ENCODE data around the gene DOLPP1. TPM values are rescaled to one million over a fixed set of nuclear protein-coding genes. Genes with fewer than 3 reads are reported as not detected.

DOLPP1 gene
- total RNA-seq, 1 donor from 2014 or later = 12.3 TPM

- H3K9me3 Mint-ChIP-seq (ENCODE audit: low read depth) = no peaks in the 10 kb centered on the region
- no peaks in the 10 kb centered on the region for H3K27me3 Mint-ChIP-seq (ENCODE audit: low read depth)
- TF ChIP-seq CTCF (IDR thresholded peaks at IDR 0.05) = no peak
- H3K36me3 Mint-ChIP-seq (ENCODE audit: low read depth) = peaks cover 9% of the 10 kb centered on the region
- H3K27ac Mint-ChIP-seq (ENCODE audit: unreplicated experiment) = no peak overlapping the region
- no peaks in the 10 kb centered on the region for H3K4me1 Mint-ChIP-seq (ENCODE audit: low read depth)
- no peak overlapping the region for H3K4me3 Mint-ChIP-seq (ENCODE audit: unreplicated experiment)
- no peak for DNase-seq (ENCODE audit: low spot score)
Observed at GRCh38 chr9:129059796-129060785, 20.8 kb upstream of the DOLPP1 start.

DNA sequence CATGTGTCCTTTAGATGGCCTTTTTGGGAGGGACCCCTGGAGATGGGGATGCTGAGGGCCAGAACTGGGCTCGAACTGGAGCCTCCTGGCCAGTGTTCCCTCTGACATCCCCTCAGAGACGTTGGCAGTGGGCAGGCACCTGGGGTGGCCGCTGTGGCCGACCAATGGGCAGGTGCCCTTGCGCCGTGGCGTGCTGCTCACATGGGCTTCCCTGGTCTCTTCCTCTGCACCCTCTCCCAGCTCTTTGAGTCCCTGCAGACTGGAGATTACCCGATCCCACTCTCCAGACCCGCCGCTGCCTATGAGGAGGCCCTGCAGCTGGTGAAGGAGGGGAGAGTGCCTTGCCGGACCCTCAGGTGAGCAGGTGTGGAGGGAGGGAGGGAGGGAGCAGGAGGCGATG, 19.9 kb upstream of the DOLPP1 start:
- peaks cover 9% of the 10 kb centered on the region for H3K36me3 Mint-ChIP-seq (ENCODE audit: low read depth)
- no peaks in the 10 kb centered on the region for H3K4me1 Mint-ChIP-seq (ENCODE audit: low read depth)
- no peak for DNase-seq (ENCODE audit: low spot score)
- no peak overlapping the region for H3K4me3 Mint-ChIP-seq (ENCODE audit: unreplicated experiment)
- H3K27me3 Mint-ChIP-seq (ENCODE audit: low read depth) = no peaks in the 10 kb centered on the region
- no peak overlapping the region for H3K27ac Mint-ChIP-seq (ENCODE audit: unreplicated experiment)
- TF ChIP-seq CTCF (IDR thresholded peaks at IDR 0.05) = no peak
- no peaks in the 10 kb centered on the region for H3K9me3 Mint-ChIP-seq (ENCODE audit: low read depth)

- Mint-ChIP-seq H3K9me3 (ENCODE audit: low read depth) (no peaks in the 10 kb centered on the region), H3K4me1 (ENCODE audit: low read depth) (no peaks in the 10 kb centered on the region), H3K27ac (ENCODE audit: unreplicated experiment) (no peak overlapping the region), H3K27me3 (ENCODE audit: low read depth) (no peaks in the 10 kb centered on the region), H3K4me3 (ENCODE audit: unreplicated experiment) (no peak overlapping the region), H3K36me3 (ENCODE audit: low read depth) (peaks cover 9% of the 10 kb centered on the region)
- TF ChIP-seq CTCF (IDR thresholded peaks at IDR 0.05) = no peak
- DNase-seq (ENCODE audit: low spot score) = no peak
Observed at GRCh38 chr9:129063061-129063460, 17.9 kb upstream of the DOLPP1 start.

- no peaks in the 10 kb centered on the region for H3K4me1 Mint-ChIP-seq (ENCODE audit: low read depth)
- DNase-seq (ENCODE audit: low spot score) = no peak
- no peak overlapping the region for H3K27ac Mint-ChIP-seq (ENCODE audit: unreplicated experiment)
- no peak overlapping the region for H3K4me3 Mint-ChIP-seq (ENCODE audit: unreplicated experiment)
- no peaks in the 10 kb centered on the region for H3K9me3 Mint-ChIP-seq (ENCODE audit: low read depth)
- H3K36me3 Mint-ChIP-seq (ENCODE audit: low read depth) = peaks cover 11% of the 10 kb centered on the region
- no peaks in the 10 kb centered on the region for H3K27me3 Mint-ChIP-seq (ENCODE audit: low read depth)
- no peak for TF ChIP-seq CTCF (IDR thresholded peaks at IDR 0.05)
Observed at GRCh38 chr9:129064499-129064908, 16.4 kb upstream of the DOLPP1 start.

- Mint-ChIP-seq H3K4me1 (ENCODE audit: low read depth) (no peaks in the 10 kb centered on the region), H3K4me3 (ENCODE audit: unreplicated experiment) (no peak overlapping the region), H3K9me3 (ENCODE audit: low read depth) (no peaks in the 10 kb centered on the region), H3K36me3 (ENCODE audit: low read depth) (peaks cover 11% of the 10 kb centered on the region), H3K27me3 (ENCODE audit: low read depth) (no peaks in the 10 kb centered on the region), H3K27ac (ENCODE audit: unreplicated experiment) (no peak overlapping the region)
- no peak for TF ChIP-seq CTCF (IDR thresholded peaks at IDR 0.05)
- DNase-seq (ENCODE audit: low spot score) = no peak
Observed at GRCh38 chr9:129068110-129068509, 12.8 kb upstream of the DOLPP1 start.

Measured in chondrocyte (in vitro differentiated cells).